ENCODE results near the gene HMX2. TPM values are rescaled to one million over a fixed set of nuclear protein-coding genes. Genes with fewer than 3 reads are reported as not detected.

HMX2 gene
- total and polyA plus RNA-seq, 2 of the 8 experiments (the other 6 are each of a cell fraction or from before 2014, with no cell fraction given): 2.0 to 2.7 TPM

- Histone ChIP-seq H3K9me3 (ENCODE audit: insufficient read depth in 2 of 2, low read depth in 1 of 2, low read length in 1 of 2) (no peaks in the 10 kb centered on the region), H4K20me1 (replicated peaks in 1 of 2; ENCODE audit: control insufficient read depth in 1 of 2, insufficient read depth in 2 of 2, low read length in 2 of 2) (peaks cover 7 to 17% of the 10 kb centered on the region in 2 experiments), H2BK5ac (ENCODE audit: low read depth, low read length) (no peak overlapping the region), H3K56ac (replicated peaks; ENCODE audit: insufficient read length, low read depth, low read length) (no peak overlapping the region), H3K79me1 (ENCODE audit: low read depth, low read length) (peaks cover 6% of the 10 kb centered on the region; the same call in 1 of the 2 replicates), H3K27me3 (replicated peaks in 1 of 4; ENCODE audit: control insufficient read depth in 3 of 4, extremely low read depth in 1 of 4, insufficient read depth in 3 of 4, low read length in 3 of 4) (peaks cover 37 to 64% (median 50%) of the 10 kb centered on the region in 4 experiments), H4K5ac (ENCODE audit: insufficient read length, low read depth, low read length) (no peak overlapping the region), H3K23me2 (ENCODE audit: low read depth, low read length) (peaks cover 24% of the 10 kb centered on the region), H3K36me3 (ENCODE audit: control insufficient read depth in 2 of 4, insufficient read depth in 4 of 4, low read length in 3 of 4) (peaks cover 3 to 17% (median 5%) of the 10 kb centered on the region in 4 experiments; a peak in 5 of 8 replicates), H2BK20ac (ENCODE audit: low read length) (no peak overlapping the region), H4K8ac (ENCODE audit: extremely low read depth, insufficient read depth, low read length) (no peak overlapping the region), H3K4me3 (ENCODE audit: extremely low read depth in 1 of 4, insufficient read depth in 2 of 4, low read depth in 3 of 4, low read length in 4 of 4) (peak overlapping the region; percentile 16 to 59 (median 20); a peak in 6 of 8 replicates), H4K91ac (replicated peaks; ENCODE audit: insufficient read length, low read length) (no peak overlapping the region), H3K23ac (ENCODE audit: insufficient read length) (no peak overlapping the region), H2AK5ac (ENCODE audit: low read depth, low read length) (no peak overlapping the region), H2BK15ac (ENCODE audit: low read length) (no peak overlapping the region), H3K18ac (ENCODE audit: extremely low read depth, low read length) (no peak overlapping the region), H3K79me2 (ENCODE audit: control insufficient read depth in 1 of 2, insufficient read depth in 2 of 2, low read length in 2 of 2) (peaks cover 10 to 21% of the 10 kb centered on the region in 2 experiments), H3K4me1 (replicated peaks in 1 of 4; ENCODE audit: control insufficient read depth in 3 of 4, insufficient read depth in 4 of 4, low read length in 3 of 4) (peaks cover 12 to 39% (median 24%) of the 10 kb centered on the region in 4 experiments), H3K27ac (ENCODE audit: low read depth, low read length) (no peak overlapping the region), H3K4me2 (ENCODE audit: insufficient read depth in 1 of 2, low read depth in 2 of 2, low read length in 2 of 2) (peak overlapping the region; percentile 86 to 95), H2AFZ (ENCODE audit: low read length) (no peak overlapping the region), H3K14ac (ENCODE audit: insufficient read length) (no peak overlapping the region), H2BK12ac (ENCODE audit: low read depth, low read length) (no peak overlapping the region), H2BK120ac (replicated peaks; ENCODE audit: low read depth, low read length) (no peak overlapping the region), H3K9ac (replicated peaks in 1 of 4; ENCODE audit: extremely low read depth in 1 of 4, low read depth in 3 of 4, low read length in 3 of 4) (no peak overlapping the region; a peak in 1 of 7 replicates), H3K4ac (replicated peaks; ENCODE audit: insufficient read length, low read depth, low read length) (no peak overlapping the region)
- ChIA-PET POLR2A (ENCODE audit: partially characterized antibody) (interaction anchor here (1.4 to 5.0 kb wide), 5 partner anchors 11 to 34 kb away, joined by 5 to 37 read pairs (median 5); no protein-coding TSS in a partner anchor), CTCF (ENCODE audit: partially characterized antibody) (interaction anchor here (0.6 to 4.7 kb wide), 6 partner anchors 12 to 115 kb away, joined by 3 to 37 read pairs (median 6); no protein-coding TSS in a partner anchor)
- FAIRE-seq (no peak), DNase-seq (ENCODE audit: low read depth in 1 of 2, low spot score in 2 of 2) (no peak)
- 19% methylated on average over 7 of the region's 7 CpGs; no CpG with 5 or more reads in 1 of the 2 experiments for WGBS, 2 experiments (ENCODE audit: extremely low coverage in 1 of 2, insufficient coverage in 1 of 2, insufficient read length in 1 of 2, insufficient replicate concordance in 2 of 2, low coverage in 1 of 2, low lambda C conversion rate in 2 of 2, missing lambda C conversion rate in 1 of 2)
- TF ChIP-seq JUN (IDR thresholded peaks at IDR 0.05; ENCODE audit: low read depth, low read length): no peak
- no peak for TF ChIP-seq KDM4A (IDR thresholded peaks at IDR 0.05; ENCODE audit: low read depth, low read length, severe bottlenecking)
- no peak for TF ChIP-seq ASH2L (IDR thresholded peaks at IDR 0.05; ENCODE audit: low read length)
- TF ChIP-seq NRF1 (IDR thresholded peaks at IDR 0.05; ENCODE audit: low read depth, low read length): no peak
Measured at GRCh38 chr10:123151737-123152135, 3.8 kb downstream of the HMX2 start.
